ENCODE measurements around the gene PDIA5.

Gene PDIA5

GRCh38 chr3:123072564-123072963 is 5.7 kb downstream of the PDIA5 start:
- DNase-seq = no peak

- DNase-seq = no peak
Measured at GRCh38 chr3:123075359-123075758, 8.5 kb downstream of the PDIA5 start.

- no peak for DNase-seq
Measured at GRCh38 chr3:123076112-123076495, 9.3 kb downstream of the PDIA5 start.

- no peak for DNase-seq
Measured at GRCh38 chr3:123076496-123077418, 9.9 kb downstream of the PDIA5 start.

- DNase-seq = no peak
Measured at GRCh38 chr3:123078101-123078500, 11.3 kb downstream of the PDIA5 start.

- no peak for DNase-seq
Measured at GRCh38 chr3:123080864-123081562, 14.2 kb downstream of the PDIA5 start.

GRCh38 chr3:123081718-123082369 is 15.0 kb downstream of the PDIA5 start:
- DNase-seq = no peak

GRCh38 chr3:123082370-123083065 is 15.7 kb downstream of the PDIA5 start:
- no peak for DNase-seq

- DNase-seq = no peak
Measured at GRCh38 chr3:123083383-123084124, 16.7 kb downstream of the PDIA5 start.

GRCh38 chr3:123084192-123084591 is 17.4 kb downstream of the PDIA5 start:
- DNase-seq = no peak

GRCh38 chr3:123084738-123085237 is 18.0 kb downstream of the PDIA5 start:
- DNase-seq = no peak

GRCh38 chr3:123085293-123085931 is 18.6 kb downstream of the PDIA5 start:
- DNase-seq = no peak

- DNase-seq = no peak
Measured at GRCh38 chr3:123085932-123086627, 19.3 kb downstream of the PDIA5 start.

- no peak for DNase-seq
Measured at GRCh38 chr3:123088387-123088786, 21.6 kb downstream of the PDIA5 start.

- no peak for DNase-seq
Measured at GRCh38 chr3:123089611-123090331, 22.9 kb downstream of the PDIA5 start.

- DNase-seq = no peak
Measured at GRCh38 chr3:123090728-123091531, 24.1 kb downstream of the PDIA5 start.

GRCh38 chr3:123092243-123092642 is 25.4 kb downstream of the PDIA5 start:
- DNase-seq = no peak

- DNase-seq = no peak
Measured at GRCh38 chr3:123093696-123094095, 26.9 kb downstream of the PDIA5 start.

All from activated naive CD4-positive, alpha-beta T cell (primary cell).